Ascending aorta (tissue), 2 donors: ENCODE results near the gene CDK14. TPM values are rescaled to one million over a fixed set of nuclear protein-coding genes. Genes with fewer than 3 reads are reported as not detected.
A peak's percentile ranks its signal among the peaks of the same experiment; 100 is the strongest.

ENCODE experiments used
- DNase-seq, 2 donors: peaks; one replicate each; pipeline ENCODE4 v3.0.0-alpha.2; 2019; ENCODE audit warnings: low spot score in 2 of 2
- H3K27ac ChIP-seq, 2 donors: fragments of 200-600 bp; sonication (generic); one replicate each; pipeline ENCODE4 v1.5.1; 2016 to 2017; ENCODE audit warnings: mild to moderate bottlenecking in 1 of 2
- H3K27me3 ChIP-seq: fragments of 200-600 bp; sonication (generic); one replicate; pipeline ENCODE4 v1.5.1; 2017
- H3K36me3 ChIP-seq, 2 donors: fragments of 200-600 bp; sonication (generic); one replicate each; pipeline ENCODE4 v1.5.1; 2016
- H3K4me1 ChIP-seq, 2 donors: fragments of 200-600 bp; sonication (generic); one replicate each; pipeline ENCODE4 v1.5.1; 2016 to 2017; ENCODE audit warnings: mild to moderate bottlenecking in 1 of 2
- H3K4me3 ChIP-seq, 2 donors: fragments of 200-600 bp; sonication (generic); one replicate each; pipeline ENCODE4 v1.5.1; 2016 to 2017; ENCODE audit warnings: mild to moderate bottlenecking in 1 of 2
- H3K9me3 ChIP-seq, 2 donors: fragments of 200-600 bp; sonication (generic); one replicate each; pipeline ENCODE4 v1.5.1; 2016
- intact Hi-C: fragments of 100-400 bp; cut with DNase I; formaldehyde crosslinking; loops from one replicate; pipeline ENCODE4 v1.15.1; 2023
- total RNA-seq: library from RNA; depleted of rRNA; stranded (reverse); fragments of >200 nt; gene quantifications from one replicate; pipeline ENCODE4 v1.1.0, GENCODE V29; 2016
- TF ChIP-seq, protein P1 (sequence below), 3 experiments: fragments of 200-600 bp in 2 of 3; fragments of 450-650 bp in 1 of 3; sonication (generic) in 2 of 3; IDR thresholded peaks; one replicate each; pipeline ENCODE4 v1.5.1; 2016 to 2019; ENCODE audit warnings: antibody characterized with exemption in 3 of 3, mild to moderate bottlenecking in 1 of 3, moderate library complexity in 1 of 3

Gene CDK14
- total RNA-seq, 1 donor from 2014 or later: 5.1 TPM

DNA sequence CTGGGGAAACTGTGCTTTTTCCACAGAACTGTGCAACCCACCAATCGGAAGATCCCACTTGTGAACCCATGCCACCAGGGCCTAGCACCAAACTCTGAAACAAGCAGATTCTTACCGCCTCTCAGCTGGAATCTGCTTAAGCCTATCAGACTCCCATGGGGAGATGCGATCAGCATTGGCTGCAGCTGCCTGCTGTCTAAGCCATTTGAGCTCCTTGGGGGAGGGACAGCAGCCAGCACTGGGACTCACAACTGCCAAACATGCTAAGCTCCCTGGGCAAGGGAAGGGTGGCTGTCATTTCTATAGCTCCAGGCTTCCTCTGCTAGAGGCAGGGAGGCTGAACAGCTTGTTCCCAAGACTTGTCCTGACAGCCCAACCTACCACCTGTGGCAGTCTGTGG, 283.8 kb downstream of the CDK14 start:
- no peak overlapping the region for H3K27ac ChIP-seq
- intact Hi-C loops: no loop called here
- no peaks in the 10 kb centered on the region for H3K27me3 ChIP-seq
- DNase-seq: no peak
- TF ChIP-seq, protein P1, sequence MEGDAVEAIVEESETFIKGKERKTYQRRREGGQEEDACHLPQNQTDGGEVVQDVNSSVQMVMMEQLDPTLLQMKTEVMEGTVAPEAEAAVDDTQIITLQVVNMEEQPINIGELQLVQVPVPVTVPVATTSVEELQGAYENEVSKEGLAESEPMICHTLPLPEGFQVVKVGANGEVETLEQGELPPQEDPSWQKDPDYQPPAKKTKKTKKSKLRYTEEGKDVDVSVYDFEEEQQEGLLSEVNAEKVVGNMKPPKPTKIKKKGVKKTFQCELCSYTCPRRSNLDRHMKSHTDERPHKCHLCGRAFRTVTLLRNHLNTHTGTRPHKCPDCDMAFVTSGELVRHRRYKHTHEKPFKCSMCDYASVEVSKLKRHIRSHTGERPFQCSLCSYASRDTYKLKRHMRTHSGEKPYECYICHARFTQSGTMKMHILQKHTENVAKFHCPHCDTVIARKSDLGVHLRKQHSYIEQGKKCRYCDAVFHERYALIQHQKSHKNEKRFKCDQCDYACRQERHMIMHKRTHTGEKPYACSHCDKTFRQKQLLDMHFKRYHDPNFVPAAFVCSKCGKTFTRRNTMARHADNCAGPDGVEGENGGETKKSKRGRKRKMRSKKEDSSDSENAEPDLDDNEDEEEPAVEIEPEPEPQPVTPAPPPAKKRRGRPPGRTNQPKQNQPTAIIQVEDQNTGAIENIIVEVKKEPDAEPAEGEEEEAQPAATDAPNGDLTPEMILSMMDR (IDR thresholded peaks at IDR 0.05): no peak
- H3K9me3 ChIP-seq: no peaks in the 10 kb centered on the region
- no peak overlapping the region for H3K4me3 ChIP-seq
- H3K36me3 ChIP-seq: no peaks in the 10 kb centered on the region
- H3K4me1 ChIP-seq: no peaks in the 10 kb centered on the region

DNA sequence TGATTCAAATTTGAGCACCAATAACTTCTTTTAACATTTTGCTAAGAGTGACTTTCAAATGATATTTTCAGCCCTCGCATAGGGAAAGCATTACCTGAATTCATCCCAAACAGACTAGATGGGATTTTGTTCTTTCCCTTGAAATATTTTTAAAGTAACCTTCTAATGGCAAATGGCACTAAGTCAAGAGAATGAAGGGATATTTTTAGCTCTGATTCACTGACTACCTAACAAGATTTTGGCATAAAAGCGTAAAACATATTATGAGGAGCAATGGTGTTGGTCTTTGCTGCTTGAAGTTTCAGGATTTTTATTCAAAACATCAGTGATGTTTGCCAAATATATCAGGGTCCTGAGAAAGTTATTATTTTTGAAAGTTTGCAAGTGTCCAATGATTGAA, 290.3 kb downstream of the CDK14 start:
- no peak for DNase-seq
- peaks cover 0 to 5% of the 10 kb centered on the region in 2 donors for H3K4me1 ChIP-seq
- no peak overlapping the region for H3K4me3 ChIP-seq
- H3K9me3 ChIP-seq: no peaks in the 10 kb centered on the region
- intact Hi-C loops: no loop called here
- TF ChIP-seq, protein P1 (IDR thresholded peaks at IDR 0.05): no peak
- peak overlapping the region in 1 of 2 donors; percentile 1 for H3K27ac ChIP-seq
- no peaks in the 10 kb centered on the region for H3K36me3 ChIP-seq
- H3K27me3 ChIP-seq: no peaks in the 10 kb centered on the region

DNA sequence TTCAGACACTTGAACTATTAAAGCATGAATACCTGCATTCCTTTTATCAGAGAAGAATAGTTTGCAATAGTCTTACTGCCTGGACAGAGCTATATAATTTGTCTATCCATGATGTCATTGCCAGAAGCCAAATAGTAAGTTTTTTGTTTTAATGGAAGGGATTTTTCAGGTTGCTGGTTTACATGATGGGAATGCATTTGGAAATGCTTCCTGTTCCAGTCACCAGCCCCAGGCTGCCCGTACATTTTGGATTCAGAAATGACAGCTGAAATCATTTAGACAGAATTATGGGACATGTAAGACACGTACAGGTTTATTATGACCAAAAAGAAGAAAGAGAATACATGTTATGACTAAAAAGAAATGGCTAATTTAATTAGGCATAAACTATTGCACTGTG, 293.1 kb downstream of the CDK14 start:
- TF ChIP-seq, protein P1 (IDR thresholded peaks at IDR 0.05): no peak
- intact Hi-C loops: no loop called here

DNA sequence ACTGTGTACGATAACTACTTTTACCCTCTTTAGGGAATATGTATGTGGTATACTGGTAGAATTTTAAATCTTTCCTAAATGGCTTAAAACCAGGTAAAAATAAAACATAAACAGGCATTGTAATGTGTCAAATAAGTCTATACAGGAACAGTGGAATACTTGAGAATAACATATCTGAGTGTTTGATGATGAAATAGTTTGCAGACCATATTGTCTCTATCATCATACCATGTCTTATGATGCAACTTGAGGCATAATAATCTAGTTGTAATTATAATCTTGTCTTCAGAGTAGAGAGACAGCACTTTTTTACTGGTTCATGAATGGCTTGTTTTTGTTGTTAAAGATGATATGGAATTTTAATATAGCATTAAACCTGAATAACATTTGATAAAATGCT, 293.5 kb downstream of the CDK14 start:
- TF ChIP-seq, protein P1 (IDR thresholded peaks at IDR 0.05): no peak
- Histone ChIP-seq H3K4me1 (peaks cover 0 to 8% of the 10 kb centered on the region in 2 donors), H3K36me3 (no peaks in the 10 kb centered on the region), H3K4me3 (no peak overlapping the region), H3K27me3 (no peaks in the 10 kb centered on the region), H3K9me3 (no peaks in the 10 kb centered on the region), H3K27ac (no peak overlapping the region)
- no peak for DNase-seq
- intact Hi-C loops: no loop called here

More for the DNA sequence above, 293.1 kb downstream of the CDK14 start:
- peaks cover 0 to 8% of the 10 kb centered on the region in 2 donors for H3K4me1 ChIP-seq
- H3K4me3 ChIP-seq: no peak overlapping the region
- DNase-seq: no peak
- no peaks in the 10 kb centered on the region for H3K36me3 ChIP-seq
- no peaks in the 10 kb centered on the region for H3K9me3 ChIP-seq
- no peak overlapping the region for H3K27ac ChIP-seq
- no peaks in the 10 kb centered on the region for H3K27me3 ChIP-seq

DNA sequence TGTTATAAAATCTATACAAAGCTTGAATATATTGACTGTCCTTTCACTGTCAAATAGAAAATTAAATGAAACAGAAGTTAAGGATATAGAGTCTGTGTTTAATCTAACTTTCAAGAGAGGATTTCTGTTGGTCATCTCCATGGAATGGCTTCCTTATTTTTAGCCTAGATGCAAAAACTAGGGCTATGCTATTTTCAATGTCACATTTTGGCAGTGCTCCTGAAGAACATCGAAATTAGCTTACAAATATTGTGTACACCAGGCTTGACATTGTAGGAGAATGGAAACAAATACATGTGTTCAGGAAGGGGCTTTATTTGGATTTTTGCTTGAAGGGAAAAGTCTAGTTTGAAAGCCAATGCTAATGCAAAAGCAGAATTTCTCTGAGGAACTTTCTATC, 295.4 kb downstream of the CDK14 start:
- TF ChIP-seq, protein P1 (IDR thresholded peaks at IDR 0.05): no peak
- Histone ChIP-seq H3K4me1 (peaks cover 0 to 7% of the 10 kb centered on the region in 2 donors), H3K27me3 (no peaks in the 10 kb centered on the region), H3K9me3 (no peaks in the 10 kb centered on the region), H3K36me3 (no peaks in the 10 kb centered on the region), H3K4me3 (no peak overlapping the region), H3K27ac (no peak overlapping the region)
- no peak for DNase-seq
- intact Hi-C loops: no loop called here

DNA sequence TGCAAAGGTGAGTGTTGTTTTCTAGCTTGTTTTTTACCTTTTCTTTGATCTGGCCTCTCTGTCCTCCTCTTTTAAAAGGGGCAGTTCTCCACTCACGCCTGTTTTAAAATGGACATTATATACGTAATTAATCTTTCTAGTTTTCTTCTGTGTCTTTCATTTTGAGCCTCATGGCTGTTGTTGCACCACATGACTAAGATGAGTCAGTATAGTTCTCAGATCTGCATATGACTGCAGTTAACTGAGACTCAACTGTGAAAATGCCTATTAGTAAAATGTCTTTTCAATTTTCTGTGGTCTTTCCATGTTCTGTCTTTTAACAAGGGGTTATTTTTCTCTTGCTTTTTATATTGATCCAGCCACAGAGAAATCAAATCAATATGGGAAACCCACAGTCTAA, 296.1 kb downstream of the CDK14 start:
- Histone ChIP-seq H3K4me3 (no peak overlapping the region), H3K9me3 (no peaks in the 10 kb centered on the region), H3K4me1 (peaks cover 0 to 6% of the 10 kb centered on the region in 2 donors), H3K27me3 (no peaks in the 10 kb centered on the region), H3K36me3 (no peaks in the 10 kb centered on the region), H3K27ac (no peak overlapping the region)
- intact Hi-C loops: no loop called here
- DNase-seq: no peak
- TF ChIP-seq, protein P1 (IDR thresholded peaks at IDR 0.05): no peak
